ENCODE measurements around the gene POU2F3.

GRCh38 chr11:120335556-120335907 lies 95.6 kb downstream of the POU2F3 start:
- TF ChIP-seq CTCF (IDR thresholded peaks at IDR 0.05 in 4 of 5, conservative IDR thresholded peaks at IDR 0.05 in 1 of 5) (no peak), POLR2A (IDR thresholded peaks at IDR 0.05) (no peak)

Measured in gastrocnemius medialis (tissue), 4 donors.